HCT116 (cell line): ENCODE data around the gene BRIP1. TPM values are rescaled to one million over a fixed set of nuclear protein-coding genes. Genes with fewer than 3 reads are reported as not detected.

Experiments used
- ATAC-seq: fragments of 200-7000 bp; cut with Tn5 transposase; 2 replicates; pipeline ENCODE4 v1.9.1; 2020; ENCODE audit warnings: mild to moderate bottlenecking, moderate library complexity
- BruUV-seq: library from RNA; stranded (reverse); fragments of 400-500 nt; replicated peaks from 2 replicates; lab custom pipeline; 2021; lab: Mats Ljungman, UMichigan
- CTCF ChIA-PET: fragments of 300-600 bp; sonication (Branson Sonifier 250); formaldehyde crosslinking; loops from one replicate; lab custom pipeline; 2021; ENCODE audit warnings: antibody characterized with exemption; lab: Charles Lee
- POLR2A ChIA-PET: fragments of 300-600, 350-600 bp; sonication (Branson Sonifier 250); formaldehyde crosslinking; loops from one replicate; lab custom pipeline; 2021; ENCODE audit warnings: antibody characterized with exemption; lab: Charles Lee
- RAD21 ChIA-PET, 2 experiments: fragments of 300-600 bp; sonication (Branson Sonifier 250); formaldehyde crosslinking; loops; one replicate each; lab custom pipeline; 2023; ENCODE audit warnings: low total read pairs in 2 of 2; ENCODE audit not compliant: uncharacterized antibody in 2 of 2, unreplicated experiment in 2 of 2, low non-redundant PET in 1 of 2; lab: Charles Lee
- DNase-seq: peaks from one replicate; pipeline ENCODE4 v3.0.0-alpha.2; 2010; ENCODE audit warnings: low read depth, low spot score
- H2AFZ ChIP-seq: fragments of 200-600 bp; shearing (Covaris generic), sonication (generic); 2 replicates; pipeline ENCODE4 v1.6.1; 2017; ENCODE audit warnings: low read depth, mixed run types, mixed read lengths, antibody characterized with exemption, low read length; ENCODE audit not compliant: poor library complexity, severe bottlenecking
- H3K27ac ChIP-seq: 2 replicates; pipeline ENCODE4 v1.5.1; 2012; ENCODE audit warnings: low read depth, low read length
- H3K27me3 ChIP-seq: fragments of 200-600 bp; sonication (generic); 2 replicates; pipeline ENCODE4 v1.6.1; 2016; ENCODE audit warnings: mixed run types, low read length, mixed read lengths; ENCODE audit not compliant: insufficient read depth
- H3K36me3 ChIP-seq, 2 experiments: fragments of 200-500 bp in 1 of 2; fragments of 200-600 bp in 1 of 2; sonication (Bioruptor generic) in 1 of 2; sonication (generic) in 1 of 2; 2 replicates each; pipeline versions ENCODE4 v1.5.1 to v1.6.1; 2014 to 2016; ENCODE audit warnings: low read length in 2 of 2, inconsistent platforms in 1 of 2, mixed read lengths in 1 of 2, mixed run types in 1 of 2; ENCODE audit not compliant: insufficient read depth in 2 of 2, control insufficient read depth in 1 of 2
- H3K4me1 ChIP-seq, 2 experiments: fragments of 200-600 bp in 1 of 2; sonication (generic) in 1 of 2; 2 replicates each; pipeline versions ENCODE4 v1.5.1 to v1.6.1; 2012 to 2017; ENCODE audit warnings: low read length in 2 of 2, inconsistent platforms in 1 of 2, mild to moderate bottlenecking in 1 of 2, mixed read lengths in 1 of 2, mixed run types in 1 of 2, moderate library complexity in 1 of 2; ENCODE audit not compliant: insufficient read depth in 2 of 2, control insufficient read depth in 1 of 2
- H3K4me2 ChIP-seq: fragments of 200-600 bp; sonication (generic); 2 replicates; pipeline ENCODE4 v1.6.1; 2017; ENCODE audit warnings: mixed run types, low read length, mixed read lengths
- H3K4me3 ChIP-seq, 2 experiments: fragments of 200-600 bp in 1 of 2; sonication (generic) in 1 of 2; replicated peaks in 1 of 2; 2 replicates each; pipeline ENCODE4 v1.5.1; 2011 to 2016; ENCODE audit warnings: low read length in 2 of 2, control low read depth in 1 of 2, low read depth in 1 of 2, mild to moderate bottlenecking in 1 of 2, mixed read lengths in 1 of 2, mixed run types in 1 of 2
- H3K79me2 ChIP-seq: fragments of 200-600 bp; sonication (generic); 2 replicates; pipeline ENCODE4 v1.6.1; 2017; ENCODE audit warnings: mild to moderate bottlenecking, mixed run types, low read length, moderate library complexity, mixed read lengths; ENCODE audit not compliant: insufficient read depth
- H3K9ac ChIP-seq: fragments of 200-600 bp; sonication (generic); 2 replicates; pipeline ENCODE4 v1.6.1; 2016; ENCODE audit warnings: low read length, mixed read lengths
- H3K9me2 ChIP-seq: fragments of 200-600 bp; sonication (generic), shearing (Covaris generic); 2 replicates; pipeline ENCODE4 v1.6.1; 2017; ENCODE audit warnings: mixed run types, mild to moderate bottlenecking, moderate library complexity; ENCODE audit not compliant: insufficient read depth
- H3K9me3 ChIP-seq, 2 experiments: fragments of 200-500 bp in 1 of 2; fragments of 200-600 bp in 1 of 2; sonication (Bioruptor generic) in 1 of 2; sonication (generic) in 1 of 2; 2 replicates each; pipeline ENCODE4 v1.6.1; 2014 to 2017; ENCODE audit warnings: low read length in 2 of 2, mixed read lengths in 2 of 2, inconsistent platforms in 1 of 2, low read depth in 1 of 2, mild to moderate bottlenecking in 1 of 2, mixed run types in 1 of 2, moderate library complexity in 1 of 2; ENCODE audit not compliant: control insufficient read depth in 1 of 2, insufficient read depth in 1 of 2
- H4K20me1 ChIP-seq: fragments of 200-600 bp; sonication (generic), shearing (Covaris generic); 2 replicates; pipeline ENCODE4 v1.6.1; 2017; ENCODE audit warnings: mixed run types, mild to moderate bottlenecking, moderate library complexity; ENCODE audit not compliant: insufficient read depth
- CEBPB ChIP-seq: IDR thresholded peaks from 2 replicates; pipeline ENCODE4 v1.6.1; 2012; ENCODE audit warnings: low read depth
- FOSL1 ChIP-seq: IDR thresholded peaks from 2 replicates; pipeline ENCODE4 v1.6.1; 2012; ENCODE audit warnings: low read depth
- POLR2A ChIP-seq: IDR thresholded peaks from 2 replicates; pipeline ENCODE4 v1.7.0; 2011; ENCODE audit warnings: borderline replicate concordance; ENCODE audit not compliant: insufficient read depth, insufficient read length; ENCODE audit errors: extremely low read depth
- POLR2AphosphoS5 ChIP-seq: IDR thresholded peaks from 2 replicates; pipeline ENCODE4 v1.6.1; 2011; ENCODE audit warnings: mild to moderate bottlenecking, low read depth, low read length, moderate library complexity
- RAD21 ChIP-seq: IDR thresholded peaks from 2 replicates; pipeline ENCODE4 v1.6.1; 2012; ENCODE audit warnings: low read depth, mild to moderate bottlenecking
- SIN3A ChIP-seq: IDR thresholded peaks from 2 replicates; pipeline ENCODE4 v1.6.1; 2012; ENCODE audit warnings: low read depth
- SP1 ChIP-seq: IDR thresholded peaks from 2 replicates; pipeline ENCODE4 v1.6.1; 2012; ENCODE audit warnings: low read depth
- intact Hi-C: fragments of 100-400 bp; cut with micrococcal nuclease; formaldehyde crosslinking; loops from 2 replicates; pipeline ENCODE4 v1.10.0; 2022
- total RNA-seq: library from RNA; stranded (reverse); gene quantifications from one replicate; pipeline ENCODE4 v1.2.1, GENCODE V29; 2021; ENCODE audit not compliant: unreplicated experiment

Gene BRIP1
- total RNA-seq, 1 experiment from 2014 or later: 22.2 TPM

GRCh38 chr17:61695779-61696337 lies 167.5 kb downstream of the BRIP1 start:
- no peak overlapping the region for H2AFZ ChIP-seq
- H3K79me2 ChIP-seq: no peaks in the 10 kb centered on the region
- no TSS peak for BruUV-seq
- no peaks in the 10 kb centered on the region for H3K4me1 ChIP-seq
- ATAC-seq (no peak), DNase-seq (no peak)
- no peaks in the 10 kb centered on the region for H4K20me1 ChIP-seq
- H3K27me3 ChIP-seq: no peaks in the 10 kb centered on the region
- H3K9me2 ChIP-seq: no peaks in the 10 kb centered on the region
- H3K4me3 ChIP-seq: no peak overlapping the region
- POLR2A ChIA-PET: no interaction called here
- RAD21 ChIA-PET: no interaction called here
- intact Hi-C loops: no loop called here
- no peak for TF ChIP-seq CEBPB
- TF ChIP-seq SP1: no peak
- no peak for TF ChIP-seq RAD21
- no peak overlapping the region for H3K27ac ChIP-seq
- H3K36me3 ChIP-seq: no peaks in the 10 kb centered on the region
- peaks cover 7 to 20% of the 10 kb centered on the region in 2 experiments; a peak in 3 of 4 replicates for H3K9me3 ChIP-seq
- CTCF ChIA-PET: no interaction called here
- H3K9ac ChIP-seq: no peak overlapping the region
- H3K4me2 ChIP-seq: no peak overlapping the region

GRCh38 chr17:61694095-61694494 lies 169.2 kb downstream of the BRIP1 start:
- ChIA-PET RAD21 (no interaction called here), CTCF (no interaction called here), POLR2A (no interaction called here)
- H3K36me3 ChIP-seq: no peaks in the 10 kb centered on the region
- H3K27ac ChIP-seq: no peak overlapping the region
- no peak overlapping the region for H3K4me2 ChIP-seq
- no peak overlapping the region for H3K9ac ChIP-seq
- no peak overlapping the region for H2AFZ ChIP-seq
- no peaks in the 10 kb centered on the region for H3K9me2 ChIP-seq
- H3K4me3 ChIP-seq: no peak overlapping the region
- no peaks in the 10 kb centered on the region for H4K20me1 ChIP-seq
- ATAC-seq: no peak
- H3K27me3 ChIP-seq: no peaks in the 10 kb centered on the region
- peaks cover 0 to 7% of the 10 kb centered on the region in 2 experiments; a peak in 2 of 4 replicates for H3K9me3 ChIP-seq
- peaks cover 0 to 5% of the 10 kb centered on the region in 2 experiments; a peak in 1 of 4 replicates for H3K4me1 ChIP-seq
- no peaks in the 10 kb centered on the region for H3K79me2 ChIP-seq
- intact Hi-C loops: no loop called here
- TF ChIP-seq POLR2AphosphoS5: no peak
- TF ChIP-seq SP1: no peak
- TF ChIP-seq FOSL1: no peak
- TF ChIP-seq POLR2A: no peak
- TF ChIP-seq SIN3A: no peak
- no TSS peak for BruUV-seq
- DNase-seq: no peak
